ENCODE measurements around the gene ANKRD39.

ANKRD39 gene

GRCh38 chr2:96842600-96842999 is 15.2 kb downstream of the ANKRD39 start:
- TF ChIP-seq CTCF (IDR thresholded peaks at IDR 0.05; ENCODE audit: low read depth, low read length): no peak
- no peak overlapping the region for H3K4me3 ChIP-seq (ENCODE audit: low read depth, low read length)
- in situ Hi-C loops (cut with HindIII; ENCODE audit: low sequenced_read_pairs): no loop called here
- DNase-seq (ENCODE audit: low read depth, low spot score): no peak

GRCh38 chr2:96841701-96842495 is 15.9 kb downstream of the ANKRD39 start:
- no peak for TF ChIP-seq CTCF (IDR thresholded peaks at IDR 0.05; ENCODE audit: low read depth, low read length)
- no peak for DNase-seq (ENCODE audit: low read depth, low spot score)
- in situ Hi-C loops (cut with HindIII; ENCODE audit: low sequenced_read_pairs): no loop called here
- no peak overlapping the region for H3K4me3 ChIP-seq (ENCODE audit: low read depth, low read length)

GRCh38 chr2:96839875-96840850 is 17.7 kb downstream of the ANKRD39 start:
- in situ Hi-C loops (cut with HindIII; ENCODE audit: low sequenced_read_pairs): no loop called here
- no peak overlapping the region for H3K4me3 ChIP-seq (ENCODE audit: low read depth, low read length)
- no peak for TF ChIP-seq CTCF (IDR thresholded peaks at IDR 0.05; ENCODE audit: low read depth, low read length)
- no peak for DNase-seq (ENCODE audit: low read depth, low spot score)

- no peak for TF ChIP-seq CTCF (IDR thresholded peaks at IDR 0.05; ENCODE audit: low read depth, low read length)
- H3K4me3 ChIP-seq (ENCODE audit: low read depth, low read length): no peak overlapping the region
- no peak for DNase-seq (ENCODE audit: low read depth, low spot score)
- in situ Hi-C loops (cut with HindIII; ENCODE audit: low sequenced_read_pairs): no loop called here
These were observed 18.4 kb downstream of the ANKRD39 start for GRCh38 chr2:96839293-96839874.

- no peak for TF ChIP-seq CTCF (IDR thresholded peaks at IDR 0.05; ENCODE audit: low read depth, low read length)
- no peak for DNase-seq (ENCODE audit: low read depth, low spot score)
- in situ Hi-C loops (cut with HindIII; ENCODE audit: low sequenced_read_pairs): no loop called here
- no peak overlapping the region for H3K4me3 ChIP-seq (ENCODE audit: low read depth, low read length)
These were observed 19.2 kb downstream of the ANKRD39 start for GRCh38 chr2:96838345-96839292.

Measured in astrocyte of the spinal cord (primary cell).